Endothelial cell of umbilical vein (primary cell): ENCODE measurements around the gene IL33. TPM values are rescaled to one million over a fixed set of nuclear protein-coding genes. Genes with fewer than 3 reads are reported as not detected.

ENCODE experiments used
- BruUV-seq: library from RNA; stranded (reverse); fragments of 400-500 nt; replicated peaks from 2 replicates; lab custom pipeline; 2021; lab: Mats Ljungman, UMichigan
- CTCF ChIA-PET: fragments of 300-600, 350-600 bp; sonication (Branson Sonifier 250); formaldehyde crosslinking; loops from one replicate; lab custom pipeline; 2021; ENCODE audit warnings: antibody characterized with exemption, inconsistent platforms; lab: Charles Lee
- POLR2A ChIA-PET: fragments of 300-600, 350-600 bp; sonication (Branson Sonifier 250); formaldehyde crosslinking; loops from one replicate; lab custom pipeline; 2021; ENCODE audit warnings: antibody characterized with exemption, inconsistent platforms; lab: Charles Lee
- DNase-seq: peaks from one replicate; pipeline ENCODE4 v3.0.0-alpha.2; 2011; ENCODE audit warnings: low read depth, low spot score
- FAIRE-seq: peaks from 2 replicates; lab custom pipeline; 2011; peaks lifted over from hg19 to GRCh38; lab: Jason Lieb, UNC
- H2AFZ ChIP-seq: 2 replicates; pipeline ENCODE4 v1.6.0; 2012; ENCODE audit warnings: low read depth, low read length, control low read depth, inconsistent platforms
- H3K27ac ChIP-seq: 2 replicates; pipeline ENCODE4 v1.5.1; 2011; ENCODE audit warnings: low read depth, mild to moderate bottlenecking, control low read depth, low read length, moderate library complexity; ENCODE audit not compliant: insufficient read depth
- H3K27me3 ChIP-seq, 2 experiments: 2 replicates each; pipeline versions ENCODE4 v1.6.0 to v1.6.1; 2011; ENCODE audit warnings: low read length in 2 of 2, mixed read lengths in 1 of 2; ENCODE audit not compliant: control insufficient read depth in 2 of 2, insufficient read depth in 2 of 2
- H3K36me3 ChIP-seq, 2 experiments: 2 replicates in 1 of 2; 3 replicates in 1 of 2; pipeline ENCODE4 v1.5.1; 2011; ENCODE audit warnings: low read length in 2 of 2, mild to moderate bottlenecking in 1 of 2, moderate library complexity in 1 of 2; ENCODE audit not compliant: control insufficient read depth in 2 of 2, insufficient read depth in 2 of 2; ENCODE audit errors: extremely low read depth in 1 of 2
- H3K4me1 ChIP-seq: 3 replicates; pipeline ENCODE4 v1.5.1; 2011; ENCODE audit warnings: mild to moderate bottlenecking, low read length; ENCODE audit not compliant: control insufficient read depth, insufficient read depth; ENCODE audit errors: extremely low read depth
- H3K4me2 ChIP-seq: 2 replicates; pipeline ENCODE4 v1.6.1; 2011; ENCODE audit warnings: low read length, control low read depth, mixed read lengths; ENCODE audit not compliant: insufficient read depth
- H3K4me3 ChIP-seq, 3 experiments: fragments of 200-600 bp in 1 of 3; sonication (generic), shearing (Covaris generic) in 1 of 3; replicated peaks in 1 of 3; 2 replicates each; pipeline ENCODE4 v1.5.1; 2011 to 2016; ENCODE audit warnings: control low read depth in 3 of 3, low read length in 3 of 3, mild to moderate bottlenecking in 2 of 3, inconsistent platforms in 1 of 3, low read depth in 1 of 3, moderate library complexity in 1 of 3; ENCODE audit not compliant: insufficient read depth in 1 of 3
- H3K79me2 ChIP-seq: 2 replicates; pipeline ENCODE4 v1.6.0; 2012; ENCODE audit warnings: low read length, inconsistent platforms; ENCODE audit not compliant: control insufficient read depth, insufficient read depth
- H3K9ac ChIP-seq: replicated peaks from 2 replicates; pipeline ENCODE3; 2011; ENCODE audit warnings: low read length, control low read depth; ENCODE audit not compliant: insufficient read depth; ENCODE audit errors: extremely low read depth
- H3K9me1 ChIP-seq: replicated peaks from 3 replicates; pipeline ENCODE4 v1.6.0; 2011; ENCODE audit warnings: mild to moderate bottlenecking, low read length; ENCODE audit not compliant: control insufficient read depth, insufficient read depth; ENCODE audit errors: extremely low read depth
- H3K9me3 ChIP-seq: replicated peaks from 2 replicates; pipeline ENCODE4 v1.5.1; 2012; ENCODE audit warnings: low read length, inconsistent platforms; ENCODE audit not compliant: control insufficient read depth, insufficient read depth
- H4K20me1 ChIP-seq: replicated peaks from 2 replicates; pipeline ENCODE3; 2011; ENCODE audit warnings: mild to moderate bottlenecking, low read length; ENCODE audit not compliant: control insufficient read depth, insufficient read depth; ENCODE audit errors: extremely low read depth
- CTCF ChIP-seq, 2 donors: IDR thresholded peaks; 1 replicate in 1 of 2; 2 replicates in 1 of 2; pipeline ENCODE4 v1.5.1; 2011; ENCODE audit warnings: low read length in 2 of 2, mild to moderate bottlenecking in 2 of 2, moderate library complexity in 2 of 2, control low read depth in 1 of 2, inconsistent platforms in 1 of 2, low read depth in 1 of 2; ENCODE audit not compliant: insufficient read depth in 1 of 2; ENCODE audit errors: extremely low read depth in 1 of 2
- EZH2 ChIP-seq: IDR thresholded peaks from 2 replicates; pipeline ENCODE4 v1.6.1; 2012; ENCODE audit warnings: borderline replicate concordance, low read depth, mild to moderate bottlenecking, moderate library complexity, low read length, inconsistent platforms; ENCODE audit not compliant: severe bottlenecking
- FOS ChIP-seq: IDR thresholded peaks from 2 replicates; pipeline ENCODE4 v1.6.1; 2011; ENCODE audit warnings: mild to moderate bottlenecking, low read length, moderate library complexity, borderline replicate concordance; ENCODE audit not compliant: insufficient read depth
- GATA2 ChIP-seq: IDR thresholded peaks from 2 replicates; pipeline ENCODE4 v1.7.0; 2011; ENCODE audit warnings: low read depth, mild to moderate bottlenecking, moderate library complexity, mixed read lengths, low read length; ENCODE audit not compliant: insufficient read length, insufficient read depth
- MAX ChIP-seq: IDR thresholded peaks from 2 replicates; pipeline ENCODE4 v1.6.1; 2011; ENCODE audit not compliant: insufficient read depth, insufficient read length
- MYC ChIP-seq: IDR thresholded peaks from one replicate; pipeline ENCODE4 v1.6.1; 2011; ENCODE audit warnings: mild to moderate bottlenecking, low read depth, low read length
- POLR2A ChIP-seq: IDR thresholded peaks from 2 replicates; pipeline ENCODE4 v1.6.1; 2012; ENCODE audit warnings: low read depth, mild to moderate bottlenecking, control low read depth, low read length
- POLR2AphosphoS5 ChIP-seq: IDR thresholded peaks from 2 replicates; pipeline ENCODE4 v1.6.1; 2012; ENCODE audit warnings: low read depth, mild to moderate bottlenecking, control low read depth, low read length, moderate library complexity; ENCODE audit not compliant: insufficient read depth
- dilution Hi-C: fragments of 300-500 bp; cut with MboI; formaldehyde crosslinking; loops from one replicate; pipeline ENCODE4 v1.15.0; 2019; ENCODE audit warnings: low sequenced_read_pairs; ENCODE audit not compliant: extremely low pct_ligation_motif_present
- intact Hi-C: fragments of 100-400 bp; cut with micrococcal nuclease; formaldehyde crosslinking; loops from one replicate; pipeline ENCODE4 v1.10.0; 2022
- polyA plus RNA-seq, 4 experiments: library from polyadenylated mRNA; depleted of rRNA in 3 of 4; stranded (reverse) in 3 of 4; unstranded in 1 of 4; fragments of >200 nt; gene quantifications; 2 replicates each; pipeline versions ENCODE4 v1.2.1 to v1.2.3, GENCODE V29; 2011 to 2012; ENCODE audit warnings: missing spikeins in 1 of 4
- total RNA-seq: library from RNA; stranded (reverse); gene quantifications from 2 replicates; pipeline ENCODE4 v1.2.3, GENCODE V29; 2021

IL33 gene
- total and polyA plus RNA-seq, 2 donors (not counting 3 experiments of a cell fraction or from before 2014, with no cell fraction given), result 8.7 to 13.8 TPM

GRCh38 chr9:6188466-6188865 is 27.1 kb upstream of the IL33 start:
- no peak for TF ChIP-seq CTCF (IDR thresholded peaks at IDR 0.05; ENCODE audit: extremely low read depth in 1 of 2, insufficient read depth in 1 of 2, low read depth in 1 of 2, low read length in 2 of 2)
- TF ChIP-seq FOS, result no peak
- no peak for TF ChIP-seq MAX
- TF ChIP-seq MYC, result no peak
- TF ChIP-seq POLR2AphosphoS5, result no peak
- no peak for TF ChIP-seq POLR2A
- TF ChIP-seq GATA2, result no peak
- TF ChIP-seq EZH2, result no peak

More at GRCh38 chr9:6188466-6188865, 27.1 kb upstream of the IL33 start:
- Histone ChIP-seq H4K20me1 (no peaks in the 10 kb centered on the region), H3K27ac (no peak overlapping the region), H3K27me3 (no peaks in the 10 kb centered on the region), H3K4me1 (peaks cover 15% of the 10 kb centered on the region), H3K9ac (no peak overlapping the region), H3K4me2 (no peak overlapping the region), H3K79me2 (no peaks in the 10 kb centered on the region), H3K4me3 (no peak overlapping the region), H3K9me3 (no peaks in the 10 kb centered on the region), H3K9me1 (no peaks in the 10 kb centered on the region), H3K36me3 (no peaks in the 10 kb centered on the region), H2AFZ (no peak overlapping the region)
- ChIA-PET POLR2A (no interaction called here), CTCF (interaction anchor here (2.5 to 4.6 kb wide), 3 partner anchors 10 to 134 kb away, joined by 14 to 27 read pairs (median 25); no protein-coding TSS in a partner anchor)
- intact Hi-C loops, result no loop called here
- BruUV-seq, result no TSS peak
- DNase-seq (peak; percentile 12), FAIRE-seq (no peak)
- dilution Hi-C loops, result no loop called here
